BE2C (cell line): ENCODE data around the gene SBF2.

Experiments
- DNase-seq: peaks from one replicate; pipeline ENCODE4 v3.0.0-alpha.2; 2020
- H3K27me3 ChIP-seq: fragments of 250-450 bp; sonication (Bioruptor Pico); 2 replicates; pipeline ENCODE4 v1.5.1; 2020; ENCODE audit warnings: mild to moderate bottlenecking
- H3K36me3 ChIP-seq: fragments of 250-450 bp; sonication (Bioruptor Pico); 2 replicates; pipeline ENCODE4 v1.5.1; 2020; ENCODE audit warnings: mild to moderate bottlenecking
- H3K4me1 ChIP-seq: fragments of 250-450 bp; sonication (Bioruptor Pico); 2 replicates; pipeline ENCODE4 v1.5.1; 2020
- H3K4me3 ChIP-seq: 2 replicates; pipeline ENCODE4 v1.5.1; 2011; ENCODE audit warnings: low read depth, low read length
- H3K9me3 ChIP-seq: fragments of 250-450 bp; sonication (Bioruptor Pico); 2 replicates; pipeline ENCODE4 v1.5.1; 2020
- CTCF ChIP-seq: IDR thresholded peaks from 2 replicates; pipeline ENCODE4 v1.5.1; 2012; ENCODE audit warnings: mild to moderate bottlenecking, low read depth, low read length

Gene SBF2

GRCh38 chr11:10162222-10162621 is 131.8 kb downstream of the SBF2 start:
- Histone ChIP-seq H3K4me3 (no peak overlapping the region), H3K9me3 (no peaks in the 10 kb centered on the region), H3K36me3 (no peaks in the 10 kb centered on the region), H3K27me3 (no peaks in the 10 kb centered on the region), H3K4me1 (no peaks in the 10 kb centered on the region)
- no peak for TF ChIP-seq CTCF
- DNase-seq: no peak

- no peak for TF ChIP-seq CTCF
- Histone ChIP-seq H3K27me3 (no peaks in the 10 kb centered on the region), H3K4me1 (no peaks in the 10 kb centered on the region), H3K4me3 (no peak overlapping the region), H3K9me3 (no peaks in the 10 kb centered on the region), H3K36me3 (no peaks in the 10 kb centered on the region)
- DNase-seq: no peak
Measured at GRCh38 chr11:10160350-10160749, 133.7 kb downstream of the SBF2 start.

GRCh38 chr11:10158461-10158860 is 135.6 kb downstream of the SBF2 start:
- TF ChIP-seq CTCF: no peak
- Histone ChIP-seq H3K9me3 (no peaks in the 10 kb centered on the region), H3K36me3 (no peaks in the 10 kb centered on the region), H3K27me3 (no peaks in the 10 kb centered on the region), H3K4me1 (no peaks in the 10 kb centered on the region), H3K4me3 (no peak overlapping the region)
- DNase-seq: no peak

- no peak for TF ChIP-seq CTCF
- H3K9me3 ChIP-seq: no peaks in the 10 kb centered on the region
- DNase-seq: peak; percentile 6
- H3K4me3 ChIP-seq: no peak overlapping the region
- H3K36me3 ChIP-seq: no peaks in the 10 kb centered on the region
- no peaks in the 10 kb centered on the region for H3K27me3 ChIP-seq
- no peaks in the 10 kb centered on the region for H3K4me1 ChIP-seq
Measured at GRCh38 chr11:10155793-10156490, 138.1 kb downstream of the SBF2 start.

- Histone ChIP-seq H3K4me3 (no peak overlapping the region), H3K36me3 (no peaks in the 10 kb centered on the region), H3K4me1 (no peaks in the 10 kb centered on the region), H3K27me3 (no peaks in the 10 kb centered on the region), H3K9me3 (no peaks in the 10 kb centered on the region)
- DNase-seq: no peak
- no peak for TF ChIP-seq CTCF
Measured at GRCh38 chr11:10150800-10151199, 143.2 kb downstream of the SBF2 start.

GRCh38 chr11:10149553-10149952 is 144.5 kb downstream of the SBF2 start:
- no peaks in the 10 kb centered on the region for H3K36me3 ChIP-seq
- no peaks in the 10 kb centered on the region for H3K27me3 ChIP-seq
- H3K4me3 ChIP-seq: no peak overlapping the region
- TF ChIP-seq CTCF: no peak
- no peaks in the 10 kb centered on the region for H3K4me1 ChIP-seq
- no peaks in the 10 kb centered on the region for H3K9me3 ChIP-seq
- DNase-seq: no peak
